Daoy (cell line): ENCODE measurements around the gene INTS15. TPM values are rescaled to one million over a fixed set of nuclear protein-coding genes. Genes with fewer than 3 reads are reported as not detected.

Experiments used
- DNase-seq: peaks from one replicate; pipeline ENCODE4 v3.0.0-alpha.2; 2015; ENCODE audit warnings: low read depth
- total RNA-seq: library from RNA; depleted of rRNA; stranded (reverse); fragments of >200 nt; shearing (Covaris generic); gene quantifications from 2 replicates; pipeline ENCODE4 v1.2.3, GENCODE V29; 2014; rRNA removed

Gene INTS15
- 13.9 and 18.7 TPM in 2 replicates for total RNA-seq

GRCh38 chr7:6589829-6590644, at the start of gene INTS15:
Gene INTS15 (plus strand): TSS chr7:6590021. CDS start chr7:6590284, 263 bp downstream.
- DNase-seq = peak; percentile 86

GRCh38 chr7:6542368-6542767, 47.5 kb upstream of the INTS15 start:
- DNase-seq = no peak

- no peak for DNase-seq
Measured at GRCh38 chr7:6545398-6546126, 44.3 kb upstream of the INTS15 start.

GRCh38 chr7:6546498-6547251, 43.1 kb upstream of the INTS15 start:
- DNase-seq = no peak

GRCh38 chr7:6547400-6547799, 42.4 kb upstream of the INTS15 start:
- no peak for DNase-seq

GRCh38 chr7:6551016-6551511, 38.8 kb upstream of the INTS15 start, which contains the start of gene GRID2IP:
Gene GRID2IP (minus strand): TSS chr7:6551461. CDS start chr7:6551436, 25 bp downstream.
- no peak for DNase-seq

GRCh38 chr7:6553448-6554044, 36.3 kb upstream of the INTS15 start:
- no peak for DNase-seq

GRCh38 chr7:6554848-6555247, 35.0 kb upstream of the INTS15 start:
- DNase-seq = no peak

- no peak for DNase-seq
Measured at GRCh38 chr7:6556196-6556595, 33.6 kb upstream of the INTS15 start.

GRCh38 chr7:6558837-6559236, 31.0 kb upstream of the INTS15 start:
- DNase-seq = peak; percentile 59

GRCh38 chr7:6559896-6560295, 29.9 kb upstream of the INTS15 start:
- DNase-seq = no peak

GRCh38 chr7:6562106-6562505, 27.7 kb upstream of the INTS15 start:
- no peak for DNase-seq

- no peak for DNase-seq
Measured at GRCh38 chr7:6563936-6564770, 25.7 kb upstream of the INTS15 start.

GRCh38 chr7:6565655-6566054, 24.2 kb upstream of the INTS15 start:
- no peak for DNase-seq

- no peak for DNase-seq
Measured at GRCh38 chr7:6567886-6568285, 21.9 kb upstream of the INTS15 start.

GRCh38 chr7:6571160-6571779, 18.6 kb upstream of the INTS15 start:
- no peak for DNase-seq

- no peak for DNase-seq
Measured at GRCh38 chr7:6575281-6576023, 14.4 kb upstream of the INTS15 start.

- DNase-seq = no peak
Measured at GRCh38 chr7:6576024-6576866, 13.6 kb upstream of the INTS15 start.
